Ureter (tissue), 1 donor: ENCODE data around the gene C16orf92. TPM values are rescaled to one million over a fixed set of nuclear protein-coding genes. Genes with fewer than 3 reads are reported as not detected.

Experiments
- DNase-seq: peaks from one replicate; pipeline ENCODE4 v3.0.0-alpha.2; 2020; ENCODE audit warnings: low spot score
- total RNA-seq: library from RNA; stranded (reverse); gene quantifications from one replicate; pipeline ENCODE4 v1.2.4, GENCODE V29; 2023
- donor health status: DM: yes; HTN: yes; CAD: no.

The C16orf92 gene
- total RNA-seq, 1 donor from 2014 or later = not detected

DNA sequence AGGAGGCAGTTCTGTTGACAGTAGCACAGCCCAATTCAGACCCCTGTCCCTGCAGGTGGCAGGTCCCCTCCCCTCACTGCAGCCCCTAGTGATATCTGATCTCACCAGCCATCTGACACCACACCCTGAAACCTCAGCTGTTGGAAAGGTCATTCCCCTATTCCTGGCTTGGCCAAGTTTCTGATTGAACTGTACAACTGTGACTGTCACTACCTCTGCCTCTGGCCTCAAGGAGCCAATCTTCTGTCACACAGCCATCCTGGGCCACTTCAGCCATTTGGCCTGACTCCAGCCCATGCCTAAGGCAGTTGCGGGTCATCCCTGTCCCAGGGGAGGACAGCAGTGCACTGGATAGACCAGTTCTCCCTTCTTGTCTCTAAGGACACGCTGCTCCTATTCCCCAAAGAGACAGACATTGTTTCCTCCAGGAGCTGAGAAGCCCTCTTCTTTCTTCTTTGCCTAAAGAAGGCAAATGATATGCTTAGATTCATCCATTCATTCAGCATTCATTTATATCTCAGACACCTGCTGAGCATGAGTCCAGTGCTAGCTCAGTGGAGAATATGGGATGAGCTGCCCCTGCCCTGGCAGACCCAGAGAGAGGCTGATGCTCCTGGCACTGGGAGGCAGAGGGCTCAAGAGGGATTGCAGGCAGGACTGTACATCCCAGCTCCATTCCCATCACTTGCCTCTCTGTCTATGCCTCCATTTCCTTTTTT is 38.0 kb downstream of the C16orf92 start:
- DNase-seq = no peak

- no peak for DNase-seq
Measured at GRCh38 chr16:30063278-30063892, 40.4 kb downstream of the C16orf92 start.

GRCh38 chr16:30063893-30064728 is 41.1 kb downstream of the C16orf92 start:
- peak; percentile 84 for DNase-seq

- no peak for DNase-seq
Measured at GRCh38 chr16:30064729-30065101, 41.7 kb downstream of the C16orf92 start.

DNA sequence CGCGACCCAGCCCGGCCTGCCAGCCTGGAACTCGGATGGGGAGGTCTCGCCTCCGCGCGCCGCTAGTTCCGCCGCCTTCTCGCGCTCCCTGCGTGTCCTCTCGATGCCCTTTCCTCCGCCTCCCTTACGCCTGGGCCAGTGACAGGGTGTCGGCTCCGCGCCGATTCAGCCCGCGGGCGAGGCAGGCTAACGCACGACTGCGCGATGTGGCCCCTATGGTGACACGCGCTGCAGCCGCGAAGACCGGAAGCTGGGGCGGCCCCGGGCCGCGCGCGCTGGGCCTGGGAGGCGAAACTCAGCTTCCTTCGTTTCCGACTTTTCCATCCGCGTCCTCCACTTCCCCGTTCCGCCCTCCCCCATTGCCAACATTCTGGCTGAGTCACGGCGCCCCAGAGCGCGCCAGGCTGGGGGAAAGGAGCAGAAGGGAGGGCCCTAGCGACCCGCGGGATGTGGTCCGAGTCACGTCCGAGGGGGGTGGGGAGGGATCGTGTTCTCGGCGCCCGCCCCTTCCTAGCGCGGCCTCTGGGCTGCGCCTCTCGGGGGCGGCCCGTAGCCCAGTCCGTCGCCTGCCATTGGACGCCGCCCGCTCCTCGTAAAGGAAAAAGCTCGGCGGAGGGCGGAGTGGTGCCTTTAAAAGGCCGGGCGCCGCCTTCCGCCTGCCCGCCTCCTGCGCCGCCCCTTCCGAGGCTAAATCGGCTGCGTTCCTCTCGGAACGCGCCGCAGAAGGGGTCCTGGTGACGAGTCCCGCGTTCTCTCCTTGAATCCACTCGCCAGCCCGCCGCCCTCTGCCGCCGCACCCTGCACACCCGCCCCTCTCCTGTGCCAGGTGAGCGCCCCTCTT is 42.3 kb downstream of the C16orf92 start, which contains the start of gene ALDOA:
Gene ALDOA, plus strand, starts transcription at position 659 of the 841 bp plus-strand sequence. CDS start 1,138 bp downstream, outside the sequence.
- peak; percentile 99 for DNase-seq

DNA sequence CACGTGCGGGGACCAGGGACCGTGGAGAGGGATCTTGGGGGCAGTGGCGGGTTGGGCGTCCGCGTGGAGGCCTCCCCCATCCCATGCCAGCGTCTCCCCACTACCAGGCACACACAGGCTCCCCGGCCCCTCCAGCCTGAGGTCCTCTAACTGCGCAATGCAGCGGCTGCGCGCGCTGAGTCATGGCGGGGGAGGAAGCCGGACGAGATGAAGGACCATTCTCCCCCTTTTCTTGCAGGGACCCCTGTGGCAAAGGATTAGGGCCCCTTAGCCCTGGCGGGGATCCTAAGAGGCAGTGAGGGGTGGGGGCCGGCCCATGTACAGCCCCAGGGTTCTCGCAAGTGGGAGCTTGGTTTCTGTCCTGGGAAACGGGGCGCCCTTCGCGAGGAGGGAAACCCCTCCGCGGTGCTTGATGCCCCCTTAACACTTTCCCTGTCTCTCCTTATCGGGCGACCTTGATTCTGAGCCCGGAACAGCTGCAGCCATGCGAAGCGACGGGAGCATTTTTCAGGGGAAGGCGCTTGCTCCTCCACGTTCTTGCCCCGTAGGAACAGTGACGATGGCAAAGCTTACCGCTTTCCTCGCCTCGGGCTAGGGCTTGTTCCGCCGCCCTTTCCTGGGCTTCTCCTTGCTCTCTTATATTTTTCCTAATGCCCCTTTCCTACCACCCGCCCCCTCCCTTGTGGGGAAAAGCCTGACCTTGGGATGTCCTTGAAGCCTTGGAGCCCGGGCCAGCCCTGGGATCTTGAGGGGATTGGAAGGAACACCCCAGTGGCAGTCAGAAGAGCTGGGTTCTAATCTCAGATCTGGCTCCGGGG is 43.2 kb downstream of the C16orf92 start:
- no peak for DNase-seq

DNA sequence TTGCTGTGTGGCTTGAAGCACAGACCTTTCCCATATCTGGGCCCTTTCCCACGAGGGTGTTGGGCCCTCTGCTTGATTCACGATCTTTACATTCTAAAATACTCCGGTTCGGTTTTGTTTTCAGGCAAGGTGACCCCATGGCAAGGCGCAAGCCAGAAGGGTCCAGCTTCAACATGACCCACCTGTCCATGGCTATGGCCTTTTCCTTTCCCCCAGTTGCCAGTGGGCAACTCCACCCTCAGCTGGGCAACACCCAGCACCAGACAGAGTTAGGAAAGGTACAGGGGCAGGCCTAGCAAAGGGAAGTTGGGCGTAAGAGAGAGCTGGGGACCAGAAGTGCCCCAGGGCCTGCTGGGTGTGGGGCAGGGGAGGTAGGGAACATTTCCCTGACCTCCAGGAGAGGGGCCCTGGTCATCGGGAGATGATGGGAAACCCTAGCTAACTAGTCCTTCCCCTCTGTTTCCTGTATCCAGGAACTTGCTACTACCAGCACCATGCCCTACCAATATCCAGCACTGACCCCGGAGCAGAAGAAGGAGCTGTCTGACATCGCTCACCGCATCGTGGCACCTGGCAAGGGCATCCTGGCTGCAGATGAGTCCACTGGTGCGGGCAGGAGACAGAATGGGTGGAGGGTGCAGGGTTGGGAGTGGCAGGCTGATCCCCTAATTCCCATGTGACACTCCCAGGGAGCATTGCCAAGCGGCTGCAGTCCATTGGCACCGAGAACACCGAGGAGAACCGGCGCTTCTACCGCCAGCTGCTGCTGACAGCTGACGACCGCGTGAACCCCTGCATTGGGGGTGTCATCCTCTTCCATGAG is 44.0 kb downstream of the C16orf92 start:
- no peak for DNase-seq

- DNase-seq = no peak
Measured at GRCh38 chr16:30067584-30067916, 44.6 kb downstream of the C16orf92 start.

GRCh38 chr16:30068333-30068732 is 45.3 kb downstream of the C16orf92 start:
- no peak for DNase-seq

DNA sequence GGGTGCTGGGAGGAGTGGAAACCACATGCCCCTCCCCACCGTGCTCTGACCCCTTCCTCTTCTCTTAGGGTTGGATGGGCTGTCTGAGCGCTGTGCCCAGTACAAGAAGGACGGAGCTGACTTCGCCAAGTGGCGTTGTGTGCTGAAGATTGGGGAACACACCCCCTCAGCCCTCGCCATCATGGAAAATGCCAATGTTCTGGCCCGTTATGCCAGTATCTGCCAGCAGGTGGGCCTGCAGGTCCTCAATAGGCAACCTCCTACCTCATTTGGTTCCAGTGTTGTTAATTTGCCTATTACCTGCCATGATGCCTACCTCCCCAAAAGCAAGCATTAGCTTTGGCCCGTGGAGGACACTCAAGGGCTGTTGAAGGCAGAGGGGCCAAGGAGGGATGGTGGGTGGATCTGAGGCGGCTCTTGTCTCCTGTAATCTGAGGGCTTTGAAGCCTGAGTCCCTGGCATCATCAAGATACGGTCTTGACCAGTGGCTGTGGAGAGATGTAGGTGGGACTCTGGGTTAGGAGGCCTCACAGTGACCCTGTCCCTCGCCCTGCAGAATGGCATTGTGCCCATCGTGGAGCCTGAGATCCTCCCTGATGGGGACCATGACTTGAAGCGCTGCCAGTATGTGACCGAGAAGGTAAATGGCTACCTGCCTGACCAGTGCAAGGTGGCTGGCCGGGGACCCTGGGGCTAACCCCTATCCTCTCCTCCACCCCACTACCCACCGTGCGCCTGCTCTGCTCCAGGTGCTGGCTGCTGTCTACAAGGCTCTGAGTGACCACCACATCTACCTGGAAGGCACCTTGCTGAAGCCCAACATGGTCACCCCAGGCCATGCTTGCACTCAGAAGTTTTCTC is 46.0 kb downstream of the C16orf92 start:
- no peak for DNase-seq

DNA sequence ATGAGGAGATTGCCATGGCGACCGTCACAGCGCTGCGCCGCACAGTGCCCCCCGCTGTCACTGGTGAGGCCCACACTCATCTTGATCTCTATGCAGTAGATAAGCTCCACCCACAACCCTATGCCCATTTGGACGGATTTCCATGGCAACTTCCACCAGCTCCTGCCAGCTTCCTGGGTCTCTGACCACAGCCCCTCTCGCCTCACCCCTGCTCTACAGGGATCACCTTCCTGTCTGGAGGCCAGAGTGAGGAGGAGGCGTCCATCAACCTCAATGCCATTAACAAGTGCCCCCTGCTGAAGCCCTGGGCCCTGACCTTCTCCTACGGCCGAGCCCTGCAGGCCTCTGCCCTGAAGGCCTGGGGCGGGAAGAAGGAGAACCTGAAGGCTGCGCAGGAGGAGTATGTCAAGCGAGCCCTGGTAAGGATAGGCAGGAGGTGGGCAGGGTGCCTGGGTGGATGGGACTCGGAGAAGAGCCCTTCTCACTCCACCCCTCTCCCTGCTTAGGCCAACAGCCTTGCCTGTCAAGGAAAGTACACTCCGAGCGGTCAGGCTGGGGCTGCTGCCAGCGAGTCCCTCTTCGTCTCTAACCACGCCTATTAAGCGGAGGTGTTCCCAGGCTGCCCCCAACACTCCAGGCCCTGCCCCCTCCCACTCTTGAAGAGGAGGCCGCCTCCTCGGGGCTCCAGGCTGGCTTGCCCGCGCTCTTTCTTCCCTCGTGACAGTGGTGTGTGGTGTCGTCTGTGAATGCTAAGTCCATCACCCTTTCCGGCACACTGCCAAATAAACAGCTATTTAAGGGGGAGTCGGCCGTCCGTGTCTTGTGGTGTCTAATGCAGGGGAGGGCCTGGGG is 46.8 kb downstream of the C16orf92 start:
- DNase-seq = no peak

GRCh38 chr16:30070490-30070889 is 47.5 kb downstream of the C16orf92 start:
- DNase-seq = no peak

Other genes starting within 250 kb of the C16orf92 start
- gene ZG16, start 244.9 kb upstream of the C16orf92 start, total RNA-seq = not detected
- 34.3 TPM for gene KIF22, start 232.4 kb upstream of the C16orf92 start, total RNA-seq
- 143 TPM for gene MAZ, start 216.7 kb upstream of the C16orf92 start, total RNA-seq
- gene PRRT2, start 211.0 kb upstream of the C16orf92 start, total RNA-seq = 10.6 TPM
- 20.7 TPM for gene PAGR1, start 207.0 kb upstream of the C16orf92 start, total RNA-seq
- gene MVP, start 202.7 kb upstream of the C16orf92 start, total RNA-seq = 158 TPM
- 71.4 TPM for gene CDIPT, start 160.0 kb upstream of the C16orf92 start, total RNA-seq
- 7.5 TPM for gene SEZ6L2, start 123.6 kb upstream of the C16orf92 start, total RNA-seq
- gene ASPHD1, start 122.7 kb upstream of the C16orf92 start, total RNA-seq = 1.2 TPM
- gene KCTD13, start 97.0 kb upstream of the C16orf92 start, total RNA-seq = 33.6 TPM
- gene TMEM219, start 61.1 kb upstream of the C16orf92 start, total RNA-seq = 131 TPM
- 45.1 TPM for gene TAOK2, start 49.3 kb upstream of the C16orf92 start, total RNA-seq
- 11.2 TPM for gene HIRIP3, start 27.6 kb upstream of the C16orf92 start, total RNA-seq
- 88.5 TPM for gene INO80E, start 27.0 kb upstream of the C16orf92 start, total RNA-seq
- 3.1 TPM for gene DOC2A, start 12.2 kb upstream of the C16orf92 start, total RNA-seq
- not detected for gene TLCD3B, start 8.1 kb downstream of the C16orf92 start, total RNA-seq
- gene ALDOA, start 42.6 kb downstream of the C16orf92 start, total RNA-seq = 1,279 TPM
- 88.9 TPM for gene PPP4C, start 52.8 kb downstream of the C16orf92 start, total RNA-seq
- 8.9 TPM for gene TBX6, start 68.7 kb downstream of the C16orf92 start, total RNA-seq
- gene YPEL3, start 73.0 kb downstream of the C16orf92 start, total RNA-seq = 31.0 TPM
- gene GDPD3, start 90.3 kb downstream of the C16orf92 start, total RNA-seq = 53.1 TPM
- gene MAPK3, start 100.0 kb downstream of the C16orf92 start, total RNA-seq = 96.4 TPM
- gene CORO1A, start 160.4 kb downstream of the C16orf92 start, total RNA-seq = 24.2 TPM
- gene BOLA2B, start 170.5 kb downstream of the C16orf92 start, total RNA-seq = 82.9 TPM
- 36.4 TPM for gene SLX1A, start 170.7 kb downstream of the C16orf92 start, total RNA-seq
- gene SULT1A3, start 176.1 kb downstream of the C16orf92 start, total RNA-seq = 28.3 TPM
- gene NPIPB13, start 225.3 kb downstream of the C16orf92 start, total RNA-seq = 48.8 TPM